ENCODE data around the gene OCIAD1. TPM values are rescaled to one million over a fixed set of nuclear protein-coding genes. Genes with fewer than 3 reads are reported as not detected.

OCIAD1 gene
- 72.4 TPM for total RNA-seq

- DNase-seq (ENCODE audit: extremely low spot score in 2 of 2) = peak; percentile 98 to 99
- intact Hi-C loops (cut with DNase I) = loop anchor here (2.0 kb wide), 1 partner anchor 58 kb away; no protein-coding TSS in a partner anchor
Observed at GRCh38 chr4:48830706-48831531, at the start of gene OCIAD1. Gene OCIAD1, plus strand, starts transcription at chr4:48831088. Its CDS starts 1,537 bp downstream, at chr4:48832625.

GRCh38 chr4:48781968-48782367, 48.9 kb upstream of the OCIAD1 start:
- Histone ChIP-seq H3K4me3 (no peak overlapping the region), H3K9me3 (no peaks in the 10 kb centered on the region), H3K4me1 (peaks cover 26% of the 10 kb centered on the region), H3K27ac (no peak overlapping the region), H3K27me3 (no peaks in the 10 kb centered on the region), H3K36me3 (no peaks in the 10 kb centered on the region)
- TF ChIP-seq POLR2A (IDR thresholded peaks at IDR 0.05) (no peak), POLR2AphosphoS5 (IDR thresholded peaks at IDR 0.05; ENCODE audit: insufficient read depth in 1 of 2, low read depth in 1 of 2) (no peak)
- TF ChIP-seq, protein P1, sequence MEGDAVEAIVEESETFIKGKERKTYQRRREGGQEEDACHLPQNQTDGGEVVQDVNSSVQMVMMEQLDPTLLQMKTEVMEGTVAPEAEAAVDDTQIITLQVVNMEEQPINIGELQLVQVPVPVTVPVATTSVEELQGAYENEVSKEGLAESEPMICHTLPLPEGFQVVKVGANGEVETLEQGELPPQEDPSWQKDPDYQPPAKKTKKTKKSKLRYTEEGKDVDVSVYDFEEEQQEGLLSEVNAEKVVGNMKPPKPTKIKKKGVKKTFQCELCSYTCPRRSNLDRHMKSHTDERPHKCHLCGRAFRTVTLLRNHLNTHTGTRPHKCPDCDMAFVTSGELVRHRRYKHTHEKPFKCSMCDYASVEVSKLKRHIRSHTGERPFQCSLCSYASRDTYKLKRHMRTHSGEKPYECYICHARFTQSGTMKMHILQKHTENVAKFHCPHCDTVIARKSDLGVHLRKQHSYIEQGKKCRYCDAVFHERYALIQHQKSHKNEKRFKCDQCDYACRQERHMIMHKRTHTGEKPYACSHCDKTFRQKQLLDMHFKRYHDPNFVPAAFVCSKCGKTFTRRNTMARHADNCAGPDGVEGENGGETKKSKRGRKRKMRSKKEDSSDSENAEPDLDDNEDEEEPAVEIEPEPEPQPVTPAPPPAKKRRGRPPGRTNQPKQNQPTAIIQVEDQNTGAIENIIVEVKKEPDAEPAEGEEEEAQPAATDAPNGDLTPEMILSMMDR (IDR thresholded peaks at IDR 0.05) = no peak
- intact Hi-C loops (cut with DNase I) = no loop called here
- no peak for DNase-seq (ENCODE audit: extremely low spot score in 2 of 2)

More at GRCh38 chr4:48830706-48831531, at the start of gene OCIAD1:
- TF ChIP-seq POLR2AphosphoS5 (IDR thresholded peaks at IDR 0.05; ENCODE audit: insufficient read depth in 1 of 2, low read depth in 1 of 2) = peak; percentile 85 to 98
- TF ChIP-seq, protein P1 (IDR thresholded peaks at IDR 0.05) = no peak
- Histone ChIP-seq H3K9me3 (no peaks in the 10 kb centered on the region), H3K4me3 (peak within 1 kb of the TSS; percentile 76 to 97), H3K27me3 (no peaks in the 10 kb centered on the region), H3K36me3 (peaks cover 0 to 13% of the 10 kb centered on the region in 2 donors), H3K27ac (peak within 1 kb of the TSS; percentile 96), H3K4me1 (peaks cover 17% of the 10 kb centered on the region)

DNA sequence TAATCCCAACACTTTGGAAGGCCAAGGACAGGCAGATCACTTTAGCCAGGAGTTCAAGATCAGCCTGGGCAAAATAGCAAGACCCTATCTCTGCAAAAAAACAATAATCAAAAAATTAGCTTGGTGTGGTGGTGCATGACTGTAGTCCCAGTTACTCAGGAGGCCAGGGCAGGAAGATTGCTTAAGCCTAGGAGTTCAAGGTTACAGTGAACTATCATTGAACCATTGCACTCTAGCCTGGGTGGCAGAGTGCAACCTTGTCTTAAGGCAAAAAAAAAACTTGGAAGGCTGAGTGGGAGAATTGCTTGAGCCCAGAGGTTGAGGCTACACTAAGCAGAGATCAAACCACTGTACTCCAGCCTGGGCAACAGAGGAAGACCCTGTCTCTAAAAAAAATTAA, 45.6 kb upstream of the OCIAD1 start:
- H3K4me1 ChIP-seq = peaks cover 9% of the 10 kb centered on the region
- no peaks in the 10 kb centered on the region for H3K27me3 ChIP-seq
- H3K9me3 ChIP-seq = no peaks in the 10 kb centered on the region
- DNase-seq (ENCODE audit: extremely low spot score in 2 of 2) = no peak
- intact Hi-C loops (cut with DNase I) = no loop called here
- no peak overlapping the region for H3K4me3 ChIP-seq
- TF ChIP-seq, protein P1 (IDR thresholded peaks at IDR 0.05) = no peak
- TF ChIP-seq POLR2AphosphoS5 (IDR thresholded peaks at IDR 0.05; ENCODE audit: insufficient read depth in 1 of 2, low read depth in 1 of 2) = no peak
- TF ChIP-seq POLR2A (IDR thresholded peaks at IDR 0.05) = no peak
- no peak overlapping the region for H3K27ac ChIP-seq
- H3K36me3 ChIP-seq = no peaks in the 10 kb centered on the region

DNA sequence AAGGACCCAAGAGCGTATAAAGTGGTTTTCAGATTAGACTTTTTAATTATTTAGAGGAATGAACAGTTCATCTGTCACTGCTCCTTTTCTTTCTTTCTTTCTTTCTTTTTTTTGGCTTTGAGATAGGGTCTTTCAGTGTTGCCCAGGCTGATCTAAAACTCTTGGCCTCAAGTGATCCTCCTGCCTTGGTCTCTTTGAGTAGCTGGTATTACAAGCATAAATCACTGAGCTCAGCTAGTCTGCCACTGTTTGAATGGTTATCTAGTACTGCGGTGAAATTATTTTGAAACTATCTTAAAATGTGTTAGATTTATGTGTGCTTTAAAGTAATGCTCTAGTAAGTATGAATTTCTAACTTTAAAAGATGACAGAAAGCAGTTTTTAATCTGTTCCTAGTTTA, 44.3 kb upstream of the OCIAD1 start:
- H3K9me3 ChIP-seq = no peaks in the 10 kb centered on the region
- H3K27me3 ChIP-seq = no peaks in the 10 kb centered on the region
- intact Hi-C loops (cut with DNase I) = no loop called here
- no peak overlapping the region for H3K27ac ChIP-seq
- no peak for DNase-seq (ENCODE audit: extremely low spot score in 2 of 2)
- no peak for TF ChIP-seq POLR2A (IDR thresholded peaks at IDR 0.05)
- TF ChIP-seq POLR2AphosphoS5 (IDR thresholded peaks at IDR 0.05; ENCODE audit: insufficient read depth in 1 of 2, low read depth in 1 of 2) = no peak
- TF ChIP-seq, protein P1 (IDR thresholded peaks at IDR 0.05) = no peak
- peaks cover 1% of the 10 kb centered on the region for H3K4me1 ChIP-seq
- H3K36me3 ChIP-seq = no peaks in the 10 kb centered on the region
- H3K4me3 ChIP-seq = no peak overlapping the region

DNA sequence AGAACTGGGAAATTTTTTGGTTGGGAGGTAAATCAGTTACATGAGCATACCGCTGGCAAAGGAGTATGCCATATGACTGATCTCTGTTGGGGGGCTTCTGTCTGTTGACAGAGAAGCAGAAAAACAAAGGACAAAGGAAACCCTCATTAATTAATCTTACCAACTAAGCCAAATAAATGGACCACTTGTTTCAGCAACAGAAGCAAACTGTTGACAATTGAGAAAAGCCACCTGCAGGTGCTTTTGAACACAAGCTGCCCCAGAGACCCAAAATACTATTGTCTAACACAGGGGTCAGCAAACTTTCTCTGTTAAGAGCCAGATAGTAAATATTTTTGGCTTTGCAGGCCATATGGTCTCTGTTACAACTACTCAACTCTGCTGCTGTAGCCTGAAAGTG, 43.8 kb upstream of the OCIAD1 start:
- Histone ChIP-seq H3K36me3 (no peaks in the 10 kb centered on the region), H3K9me3 (no peaks in the 10 kb centered on the region), H3K4me1 (no peaks in the 10 kb centered on the region), H3K4me3 (no peak overlapping the region), H3K27me3 (no peaks in the 10 kb centered on the region), H3K27ac (no peak overlapping the region)
- intact Hi-C loops (cut with DNase I) = no loop called here
- TF ChIP-seq, protein P1 (IDR thresholded peaks at IDR 0.05) = no peak
- TF ChIP-seq POLR2A (IDR thresholded peaks at IDR 0.05) (no peak), POLR2AphosphoS5 (IDR thresholded peaks at IDR 0.05; ENCODE audit: insufficient read depth in 1 of 2, low read depth in 1 of 2) (no peak)
- DNase-seq (ENCODE audit: extremely low spot score in 2 of 2) = no peak

Measured in vagina (tissue), 2 donors.